Hematopoietic multipotent progenitor cell treated with erythropoietin and hydrocortisone succinate and interleukin-3 and kit ligand, for 4 days (in vitro differentiated cells): ENCODE measurements around the gene KLF7.

Source experiments
- DNase-seq: peaks from one replicate; pipeline ENCODE4 v3.0.0-alpha.2; 2015

Gene KLF7

DNA sequence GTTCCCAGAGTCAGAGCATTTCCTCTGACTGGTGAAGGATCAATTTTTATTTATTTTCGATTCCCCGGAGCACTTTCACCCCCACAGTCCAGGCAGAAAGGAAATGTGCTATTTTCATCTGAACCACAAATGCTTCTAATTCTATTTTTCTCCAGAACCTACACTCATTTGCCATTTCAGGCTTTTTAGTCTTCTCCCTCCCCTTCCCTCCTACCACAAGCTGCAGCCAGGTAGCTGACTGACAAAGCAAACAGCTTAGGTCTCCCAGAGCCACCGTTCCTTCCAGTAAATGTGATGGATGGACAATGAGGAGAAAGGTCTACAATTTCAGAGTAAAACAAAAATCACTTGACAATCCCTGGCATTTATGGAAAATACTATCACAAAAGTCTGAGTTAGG is 76.9 kb downstream of the KLF7 start:
- no peak for DNase-seq

DNA sequence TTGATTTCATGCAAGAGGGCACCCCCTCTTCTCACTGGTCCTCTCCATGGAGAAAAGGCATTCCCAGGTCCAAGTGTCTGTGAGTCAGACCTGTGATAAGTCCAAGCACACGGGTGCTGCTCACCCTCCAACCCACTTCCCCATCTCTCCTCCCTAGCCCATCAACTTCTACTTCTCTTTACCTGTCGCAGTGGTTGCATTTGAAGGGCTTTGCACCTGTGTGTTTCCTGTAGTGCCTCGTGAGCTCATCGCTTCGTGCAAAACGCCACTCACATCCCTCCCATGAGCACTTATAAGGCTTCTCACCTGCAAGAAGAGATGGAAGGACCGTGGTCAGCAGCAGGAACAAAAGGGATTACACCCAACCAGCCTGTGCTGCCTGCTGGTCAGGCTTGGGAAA is 77.5 kb downstream of the KLF7 start:
- no peak for DNase-seq

DNA sequence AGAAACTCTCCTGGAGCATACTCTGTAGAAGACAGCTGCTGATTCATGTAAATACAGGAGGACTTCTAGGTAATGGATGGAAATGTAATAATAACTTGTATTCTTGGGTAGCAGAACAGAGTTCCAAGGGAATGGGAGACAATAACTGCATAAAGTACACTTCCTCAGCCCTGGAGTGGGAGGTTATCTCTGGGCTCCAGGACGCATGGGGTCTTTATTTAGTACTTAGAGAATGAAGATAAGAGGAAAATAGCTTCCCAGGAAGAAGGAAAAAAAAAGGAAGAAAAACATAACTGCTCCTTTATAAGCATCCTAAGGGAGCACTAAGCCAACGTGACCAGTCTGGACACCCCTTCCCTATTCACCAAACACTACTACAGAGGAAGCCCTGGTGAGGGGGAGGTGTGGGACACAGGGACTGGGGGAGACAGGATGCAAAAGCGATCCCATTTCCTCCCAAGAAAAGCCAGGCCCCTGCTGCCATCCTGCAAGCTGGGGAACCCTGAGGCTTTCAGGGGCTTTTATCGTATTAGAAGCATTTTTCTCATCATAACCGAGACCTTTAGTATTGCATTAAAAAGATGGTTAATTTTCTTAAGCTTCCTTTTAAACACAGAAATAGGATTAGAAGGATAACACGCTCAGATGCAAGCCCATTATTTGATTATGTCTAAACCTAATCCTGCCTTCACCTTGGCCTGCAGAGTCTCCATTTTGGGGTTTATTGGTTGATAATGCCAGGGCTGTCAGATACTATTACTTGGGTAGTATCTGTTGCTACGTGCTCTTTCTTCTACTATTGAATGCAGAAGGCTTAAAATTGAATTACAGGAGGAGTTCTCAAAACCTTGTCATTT is 78.5 kb downstream of the KLF7 start:
- no peak for DNase-seq

DNA sequence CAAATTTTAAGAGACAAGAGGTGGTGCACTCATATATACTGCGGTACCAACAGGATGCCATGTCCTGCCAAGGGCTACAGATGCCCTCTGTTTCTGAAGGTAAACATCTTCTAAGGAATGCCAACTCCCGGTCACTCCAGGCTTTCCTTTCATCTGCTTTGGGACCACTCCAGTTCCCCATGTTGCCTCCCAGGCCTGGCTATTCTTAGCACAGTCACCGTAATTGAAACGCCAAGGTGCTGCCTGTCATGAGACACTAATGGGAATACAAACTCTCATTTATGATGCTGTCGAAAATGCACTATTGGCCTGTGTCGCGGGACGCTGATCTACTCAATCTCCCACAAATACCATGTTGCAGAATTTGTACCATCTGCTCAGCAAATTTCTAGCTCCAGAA is 79.6 kb downstream of the KLF7 start:
- no peak for DNase-seq

DNA sequence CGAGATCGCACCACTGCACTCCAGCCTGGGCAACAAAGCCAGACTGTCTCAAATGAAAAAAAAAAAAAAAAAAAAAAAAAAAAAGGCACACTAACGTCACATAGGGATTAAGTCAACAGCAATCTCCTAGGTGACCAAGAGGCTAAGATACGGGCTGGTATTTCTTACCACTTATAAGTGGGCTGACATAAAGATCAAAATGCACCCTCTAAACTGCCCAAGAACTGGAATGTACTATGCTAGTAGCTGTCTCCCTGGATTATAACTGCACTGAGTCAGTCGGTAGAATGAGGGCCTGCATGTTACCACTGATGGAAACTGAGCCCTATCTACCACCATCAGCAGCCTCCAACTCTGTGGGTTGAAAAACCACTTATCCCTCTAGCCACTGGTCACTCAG is 80.6 kb downstream of the KLF7 start:
- no peak for DNase-seq

DNA sequence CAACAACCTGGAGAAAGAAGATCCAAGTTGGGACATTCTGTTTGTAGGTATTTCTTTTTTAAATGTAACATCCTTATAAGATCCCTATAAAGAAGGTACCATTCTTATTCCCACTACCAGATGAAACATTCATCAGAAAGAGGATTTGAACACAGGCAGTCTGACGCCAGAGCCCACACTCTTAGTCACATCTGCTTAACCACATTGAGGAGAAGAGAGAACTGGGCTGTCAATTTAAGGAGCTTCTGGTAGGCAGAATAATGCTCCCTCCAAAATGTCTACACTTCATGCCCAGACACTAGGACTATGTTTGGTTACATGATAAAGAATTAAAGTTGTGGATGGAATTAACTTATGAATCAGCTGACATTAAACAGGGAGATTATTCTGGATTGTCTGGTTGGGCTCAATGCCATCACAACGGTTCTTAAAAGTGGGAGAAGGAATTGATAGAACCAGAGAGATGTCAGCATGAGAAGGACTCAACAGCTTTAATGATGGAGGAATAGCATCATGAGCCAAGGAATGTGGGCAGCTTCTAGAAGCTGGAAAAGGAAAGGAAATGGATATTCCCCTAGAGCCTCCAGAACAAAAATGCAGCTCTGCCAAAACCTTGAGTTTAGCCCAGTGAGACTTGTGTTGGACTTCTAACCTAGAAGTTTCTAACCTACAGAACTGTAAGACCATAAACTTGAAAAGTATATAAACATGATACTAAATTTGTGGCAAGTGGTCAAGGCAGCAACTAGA is 82.2 kb downstream of the KLF7 start:
- no peak for DNase-seq

DNA sequence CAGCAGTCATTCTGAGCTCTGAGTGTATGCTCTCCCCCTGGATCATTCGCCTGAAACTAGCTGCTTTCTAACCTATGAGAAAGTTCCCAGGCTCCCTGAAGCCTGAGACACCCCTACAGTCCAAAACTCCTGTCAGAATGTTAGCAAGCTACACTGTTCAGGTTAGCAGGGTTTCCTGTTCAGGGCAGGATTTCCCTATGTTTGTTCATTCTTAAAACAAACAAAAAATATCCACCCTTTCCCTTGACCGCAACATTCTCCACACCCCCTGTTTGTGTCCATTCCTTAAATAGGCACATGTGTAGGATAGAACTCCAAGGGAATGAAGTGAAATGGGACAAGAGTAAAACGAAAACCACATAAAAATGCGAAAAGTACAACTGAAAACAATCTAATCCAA is 83.1 kb downstream of the KLF7 start:
- DNase-seq = no peak

DNA sequence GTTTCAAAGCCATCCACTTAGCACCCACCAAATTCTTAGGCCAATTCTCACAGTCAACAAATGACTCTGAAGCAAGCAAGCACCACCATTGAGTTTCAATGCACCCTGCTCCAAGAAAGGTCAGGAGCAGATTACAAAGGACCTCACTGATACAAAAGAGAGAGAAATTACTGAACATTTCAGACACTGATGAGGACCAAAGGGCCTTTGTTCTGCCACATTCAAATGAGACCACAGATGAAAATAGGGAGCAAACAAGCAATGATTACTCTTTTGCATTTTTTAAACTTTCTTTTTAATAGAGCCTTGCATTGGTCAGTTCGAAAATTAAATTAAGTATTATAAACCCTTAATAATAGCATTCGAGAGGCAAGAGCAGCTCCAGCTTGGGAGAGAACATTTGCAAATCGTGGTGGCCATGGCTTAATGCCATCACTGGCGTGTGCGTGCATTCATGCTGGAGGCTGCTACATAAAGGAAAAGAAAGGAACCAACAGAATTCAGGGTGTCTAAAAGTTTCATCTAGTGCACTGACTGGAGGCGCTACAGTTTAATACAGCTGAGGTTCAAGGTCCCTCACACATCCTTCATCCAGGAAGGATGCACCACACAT is 87.5 kb downstream of the KLF7 start:
- DNase-seq = no peak

DNA sequence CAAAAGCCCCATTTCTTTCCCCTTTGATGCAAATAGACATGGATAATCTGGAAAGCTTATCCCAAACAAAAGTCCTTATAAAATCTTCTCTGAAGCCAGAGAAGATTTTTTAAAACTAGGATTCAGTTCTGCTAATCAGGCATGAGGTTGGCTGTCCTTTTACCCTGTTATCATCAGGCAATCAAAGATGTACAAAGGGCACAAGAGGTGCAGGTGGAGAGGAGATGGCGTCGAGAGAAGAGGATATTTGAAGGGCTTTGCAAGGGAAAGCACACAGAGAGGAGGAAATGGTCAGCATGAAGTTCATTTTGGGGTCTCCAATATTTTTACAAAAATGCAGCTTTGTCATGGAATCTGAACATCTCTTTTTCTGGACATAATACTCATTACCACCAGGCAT is 88.5 kb downstream of the KLF7 start:
- DNase-seq = no peak

DNA sequence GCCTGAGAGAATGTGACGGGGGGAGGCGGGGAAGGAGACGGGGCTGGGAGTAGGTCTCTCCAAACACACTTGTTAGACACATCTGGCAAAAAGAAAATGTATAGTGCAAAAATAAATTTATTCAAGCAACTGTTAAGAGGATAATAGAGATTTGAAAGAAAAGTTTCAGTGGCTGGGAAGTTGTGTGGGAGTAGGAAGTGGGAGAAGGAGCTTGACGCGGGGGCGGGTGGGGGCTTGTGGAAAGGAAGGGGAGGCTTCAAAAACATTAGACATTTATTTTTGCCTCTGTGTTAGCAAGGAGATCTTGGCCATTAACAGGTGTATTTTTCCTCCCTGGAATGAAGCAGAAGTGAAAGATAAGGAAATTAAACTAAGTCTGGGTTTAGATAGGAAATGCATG is 90.3 kb downstream of the KLF7 start:
- DNase-seq = no peak

DNA sequence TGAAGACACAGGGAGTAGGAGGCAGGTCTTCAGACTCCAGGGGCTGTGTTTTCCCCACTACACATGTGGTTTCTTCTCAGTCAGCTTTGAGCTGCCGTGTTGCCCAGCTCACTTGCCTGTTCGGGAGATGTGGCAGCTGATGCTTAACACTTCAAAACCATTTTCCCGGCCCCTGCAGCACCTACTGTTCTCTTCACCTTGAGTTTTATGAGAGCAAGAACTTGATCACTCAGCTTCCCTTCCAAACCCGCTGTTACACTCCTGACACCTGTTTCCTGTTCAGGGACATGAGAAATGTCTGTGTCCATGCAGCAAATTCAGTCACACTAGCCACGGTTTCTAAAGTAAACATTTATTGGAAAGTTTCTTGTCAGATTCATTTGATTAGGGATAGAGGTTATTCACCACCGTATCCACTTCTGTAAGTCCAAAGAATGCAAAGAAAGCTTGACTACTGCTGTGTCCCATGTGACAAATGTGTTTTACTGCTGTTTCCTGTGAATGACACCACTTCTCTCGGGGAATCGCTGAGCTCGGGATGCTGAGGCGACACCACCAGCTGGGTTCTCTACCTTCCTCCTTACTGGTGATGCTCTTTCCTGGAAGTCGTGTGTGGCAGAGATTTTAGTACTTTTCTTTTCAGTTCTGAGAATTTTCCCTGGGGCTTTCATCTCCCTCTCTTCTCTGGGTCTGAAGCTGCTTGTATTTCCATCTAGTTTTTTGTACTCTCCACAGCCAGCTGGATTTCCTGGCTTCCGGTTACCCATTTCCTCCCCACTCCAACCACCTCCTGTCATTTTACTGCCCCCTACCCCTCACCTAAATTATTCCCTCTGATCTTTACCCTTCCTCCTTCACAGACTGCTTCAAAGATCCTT is 91.7 kb downstream of the KLF7 start:
- peak; percentile 40 for DNase-seq

DNA sequence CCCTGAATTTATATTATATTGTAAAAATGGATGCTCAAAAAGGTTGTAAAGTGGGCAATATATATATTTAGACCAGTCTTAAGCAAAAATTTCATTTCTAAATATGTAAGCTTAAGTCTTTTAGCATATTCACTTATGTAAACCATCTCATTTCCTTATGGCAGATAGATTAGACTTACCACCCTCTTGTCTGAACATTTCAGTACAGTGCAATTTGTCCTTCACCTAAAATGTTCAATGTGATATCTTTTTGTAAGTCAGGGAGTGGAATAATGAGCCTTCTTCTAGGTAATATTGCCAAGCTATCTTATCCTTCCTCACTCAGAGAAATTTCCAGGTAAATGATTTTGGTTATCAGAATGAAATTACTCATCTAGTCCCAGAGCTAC is 92.3 kb downstream of the KLF7 start:
- DNase-seq = no peak

DNA sequence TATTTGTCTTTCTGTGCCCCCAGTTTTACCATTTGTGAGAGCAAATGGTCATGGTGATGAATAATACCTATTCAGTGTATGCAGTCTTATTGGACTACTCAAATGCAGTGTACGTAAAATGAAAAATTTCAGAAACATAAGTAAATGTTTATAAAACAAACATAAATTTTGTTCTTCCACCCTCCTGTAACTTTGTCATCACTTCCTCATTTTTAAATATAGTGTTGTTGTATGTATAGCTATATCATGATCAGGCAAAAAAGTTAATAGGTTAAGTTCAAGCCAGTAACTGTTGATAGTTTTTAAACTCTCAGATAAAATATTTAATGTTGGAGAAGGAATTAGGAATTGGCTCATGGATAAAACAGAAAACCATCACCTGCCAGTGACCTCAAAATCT is 93.2 kb downstream of the KLF7 start:
- DNase-seq = peak; percentile 34

DNA sequence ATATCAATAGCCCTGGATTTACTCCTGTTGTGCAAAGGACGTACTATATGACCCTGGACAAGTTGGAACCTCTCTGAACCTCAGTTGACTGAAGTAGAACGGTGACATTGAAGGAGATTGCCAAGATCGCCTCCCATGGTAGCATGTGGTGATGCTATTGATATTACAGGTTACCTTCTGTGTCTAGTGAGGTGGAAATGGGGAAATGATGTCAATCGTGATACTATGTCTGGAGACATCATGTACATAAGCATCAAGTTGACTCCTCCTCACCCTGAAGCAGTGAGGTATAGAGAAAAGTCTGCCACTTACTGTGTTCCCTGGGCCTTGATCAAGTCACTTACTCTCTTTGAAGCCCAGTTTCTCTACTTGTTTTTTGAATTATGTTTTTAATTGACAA is 93.9 kb downstream of the KLF7 start:
- DNase-seq = no peak

DNA sequence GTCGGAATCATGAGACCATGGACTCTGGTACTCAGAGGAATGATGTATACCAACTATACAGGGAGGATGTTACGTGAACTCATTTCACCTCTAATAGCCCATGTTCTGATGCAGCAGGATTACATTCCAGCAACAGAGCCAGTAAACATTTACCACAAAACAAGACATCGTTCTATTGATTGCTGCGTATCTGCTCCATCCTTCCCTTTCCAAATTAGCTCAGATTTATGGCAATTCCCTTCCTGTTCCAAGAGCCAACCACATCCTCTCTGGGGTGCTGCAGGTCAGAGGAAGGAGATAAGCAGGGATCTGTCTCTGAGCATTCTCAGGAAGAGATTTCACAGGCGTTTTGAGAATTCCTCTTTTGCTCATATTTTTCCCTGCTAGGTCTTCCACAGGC is 98.3 kb downstream of the KLF7 start:
- DNase-seq = no peak

DNA sequence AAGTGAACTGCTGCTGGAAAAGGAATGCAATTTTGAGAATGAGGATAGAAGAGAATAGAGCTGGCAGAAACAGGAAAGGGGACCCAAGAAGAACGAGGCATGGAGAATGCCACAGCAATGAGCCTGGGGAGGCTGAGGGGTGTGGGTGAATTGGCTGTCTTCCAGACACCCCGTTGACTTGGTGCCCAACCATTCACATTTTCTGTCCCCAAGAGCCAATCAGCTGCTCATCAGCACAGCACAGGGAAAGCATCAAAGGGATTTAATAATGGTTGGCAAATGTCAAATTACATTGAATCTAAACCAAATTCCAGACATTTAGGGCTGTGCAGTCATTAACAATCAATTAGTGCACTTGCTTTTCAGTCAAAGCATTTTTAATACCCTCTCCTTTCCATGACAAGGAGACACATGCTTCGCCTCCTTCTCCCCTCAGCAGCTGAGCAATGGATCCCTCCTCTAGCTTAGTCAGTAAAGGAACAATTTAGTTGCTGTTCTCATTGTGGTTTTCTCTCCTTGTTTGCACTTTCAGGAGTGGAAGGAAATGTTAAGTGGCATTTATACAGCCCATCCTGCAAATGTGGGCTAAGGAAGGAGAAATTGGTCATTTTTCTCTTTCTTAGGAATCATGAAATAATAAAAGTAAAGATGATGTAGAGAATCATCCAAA is 98.8 kb downstream of the KLF7 start:
- DNase-seq = no peak

DNA sequence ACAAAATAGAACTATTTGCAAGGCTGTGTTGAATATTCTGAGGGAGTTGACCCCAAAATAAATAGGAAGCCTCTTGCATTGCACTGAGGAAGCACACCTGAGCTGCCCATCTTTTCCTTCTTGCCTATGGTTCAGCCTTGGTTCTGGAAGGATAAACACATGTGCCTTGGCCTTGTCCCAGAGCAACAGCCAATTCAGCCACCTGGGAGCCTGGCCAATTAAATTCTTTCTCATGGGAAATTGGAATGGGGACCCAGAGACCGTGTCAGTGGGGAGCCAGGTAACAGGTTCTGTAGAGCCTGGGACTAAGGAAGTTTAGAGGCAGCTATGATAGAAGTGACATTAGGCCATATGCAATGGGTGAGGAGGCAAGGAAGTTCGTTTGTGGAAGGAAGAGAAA is 99.6 kb downstream of the KLF7 start:
- no peak for DNase-seq

DNA sequence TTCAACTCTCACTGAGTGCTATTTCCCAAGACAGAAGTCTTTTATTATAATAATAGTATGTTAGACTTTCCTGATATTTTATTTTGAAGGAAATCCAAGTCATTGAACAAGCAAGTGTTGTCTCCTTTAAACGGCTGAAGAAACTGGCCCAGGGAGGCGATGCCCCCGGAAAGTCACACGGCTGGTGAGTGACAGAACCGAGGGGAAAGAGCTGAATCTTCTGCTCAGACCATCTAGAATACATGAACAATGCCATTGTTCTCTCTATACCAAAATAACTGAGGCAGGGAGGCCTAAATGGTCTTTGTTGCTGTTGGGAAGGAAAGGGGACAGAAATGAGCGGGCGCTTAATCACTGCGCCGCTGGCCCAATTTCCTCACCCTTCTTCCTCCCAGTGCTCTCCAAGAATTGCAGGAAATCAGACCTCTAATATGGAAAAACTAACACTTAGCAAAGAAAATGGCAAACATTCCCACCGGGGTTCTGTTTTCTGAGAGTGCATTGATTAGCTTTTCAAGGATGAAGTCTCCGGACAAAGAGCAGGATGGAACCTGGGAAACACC is 101.5 kb downstream of the KLF7 start:
- DNase-seq = no peak

DNA sequence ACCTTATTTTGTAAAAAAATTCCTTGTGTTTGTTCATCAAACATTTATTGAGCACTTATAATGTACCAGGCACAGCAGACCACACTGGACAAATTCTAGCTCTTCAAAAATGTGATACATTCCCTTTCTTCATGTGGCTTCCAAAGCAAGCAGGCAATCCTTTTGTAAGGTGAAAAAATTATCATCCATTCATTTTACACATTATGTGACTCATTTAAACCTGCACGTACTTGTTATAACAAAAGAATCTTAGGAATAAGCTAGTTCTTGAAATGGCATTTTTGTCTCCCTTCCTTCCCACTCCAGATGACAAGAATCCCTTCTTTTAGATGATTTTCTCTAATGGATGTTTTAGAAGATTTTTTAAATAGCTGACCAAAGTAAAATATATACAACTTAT is 104.6 kb downstream of the KLF7 start:
- no peak for DNase-seq

DNA sequence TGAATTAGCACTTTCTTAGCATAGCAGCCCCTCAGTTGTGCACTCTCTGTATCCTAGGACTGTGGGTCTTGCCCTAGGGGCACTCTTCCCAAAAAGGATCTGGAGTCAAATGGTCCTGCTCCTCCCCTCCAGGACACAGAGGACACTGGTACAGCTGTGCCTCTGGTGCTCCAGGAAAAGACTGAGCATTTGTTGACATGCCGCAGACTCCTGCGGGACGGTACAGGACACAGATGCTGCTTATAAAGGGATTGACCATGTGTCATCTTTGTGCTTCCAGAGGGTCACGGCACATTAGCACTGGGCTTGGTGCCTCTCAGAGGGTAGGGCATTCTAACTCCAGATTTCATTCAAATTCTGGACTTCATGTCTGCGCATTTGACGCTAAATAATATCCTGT is 110.5 kb downstream of the KLF7 start:
- no peak for DNase-seq

DNA sequence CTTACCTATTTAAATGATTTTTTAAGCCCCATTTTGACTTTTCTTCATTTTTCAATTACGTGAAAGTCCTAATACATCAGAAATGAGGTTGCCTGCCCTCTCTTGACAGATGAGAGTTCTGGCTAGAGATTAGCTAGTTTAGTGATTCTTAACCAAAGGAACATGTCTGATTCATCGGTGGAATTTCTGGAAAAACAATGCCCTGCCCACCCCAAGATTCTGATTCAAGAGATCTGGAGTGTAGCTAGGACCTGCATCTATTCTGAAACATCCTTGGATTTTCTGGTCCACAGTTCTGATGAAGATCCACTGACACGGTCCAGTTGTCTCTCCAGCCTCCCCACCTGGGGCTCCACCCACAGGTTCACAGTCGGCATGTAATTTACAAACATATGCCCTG is 111.2 kb downstream of the KLF7 start:
- DNase-seq = no peak

DNA sequence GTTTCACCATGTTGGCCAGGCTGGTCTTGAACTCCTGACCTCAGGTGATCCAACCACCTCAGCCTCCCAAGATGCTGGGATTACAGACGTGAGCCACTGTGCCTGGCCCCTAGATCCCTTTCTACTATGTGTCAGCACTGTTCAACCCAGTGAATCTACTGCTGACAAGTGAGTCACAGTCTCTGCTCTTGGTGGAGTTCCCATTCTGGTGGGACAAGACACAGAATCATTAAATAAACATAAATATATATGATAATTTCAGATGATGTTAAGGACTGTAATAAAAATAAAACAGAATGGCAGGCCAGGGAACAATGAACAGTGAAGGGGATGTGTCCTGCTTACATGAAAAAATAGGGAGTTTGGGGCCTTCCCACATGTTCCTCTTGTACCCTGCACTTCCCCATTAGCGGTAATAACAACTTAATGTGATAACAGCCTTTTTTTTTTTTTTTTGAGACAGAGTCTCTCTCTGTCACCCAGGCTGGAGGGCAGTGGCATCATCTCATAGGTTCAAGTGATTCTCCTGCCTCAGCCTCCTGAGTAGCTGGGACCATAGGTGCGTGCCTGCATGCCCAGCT is 114.3 kb downstream of the KLF7 start:
- peak; percentile 30 for DNase-seq
